Measurements from ENCODE around the gene GPRC5A.
"Not testable (repeated sequence)": the region's sequence is repeated elsewhere in the genome, so short reads cannot be mapped to it uniquely, and the experiment has no call there.

GPRC5A gene

GRCh38 chr12:12891080-12891880 lies at the start of gene GPRC5A:
Gene GPRC5A, plus strand, starts transcription at chr12:12891562. Its CDS starts 16,688 bp downstream, at chr12:12908250.
- DNase-seq = peak; percentile 89

- DNase-seq = no peak
Measured at GRCh38 chr12:12845794-12846243, 45.5 kb upstream of the GPRC5A start.

GRCh38 chr12:12846780-12847179 lies 44.6 kb upstream of the GPRC5A start:
- DNase-seq = not testable (repeated sequence)

- no peak for DNase-seq
Measured at GRCh38 chr12:12853435-12853834, 37.9 kb upstream of the GPRC5A start.

GRCh38 chr12:12859690-12860089 lies 31.7 kb upstream of the GPRC5A start:
- DNase-seq = no peak

- no peak for DNase-seq
Measured at GRCh38 chr12:12864243-12864642, 27.1 kb upstream of the GPRC5A start.

GRCh38 chr12:12868477-12869235 lies 22.7 kb upstream of the GPRC5A start:
- DNase-seq = no peak

GRCh38 chr12:12870465-12870864 lies 20.9 kb upstream of the GPRC5A start:
- DNase-seq = no peak

GRCh38 chr12:12871587-12872138 lies 19.7 kb upstream of the GPRC5A start:
- DNase-seq = no peak

- no peak for DNase-seq
Measured at GRCh38 chr12:12872139-12872933, 19.0 kb upstream of the GPRC5A start.

- no peak for DNase-seq
Measured at GRCh38 chr12:12872934-12873275, 18.5 kb upstream of the GPRC5A start.

- DNase-seq = no peak
Measured at GRCh38 chr12:12874029-12874428, 17.3 kb upstream of the GPRC5A start.

GRCh38 chr12:12875301-12875700 lies 16.1 kb upstream of the GPRC5A start:
- not testable (repeated sequence) for DNase-seq

GRCh38 chr12:12877153-12877768 lies 14.1 kb upstream of the GPRC5A start:
- no peak for DNase-seq

GRCh38 chr12:12877781-12878455 lies 13.4 kb upstream of the GPRC5A start:
- DNase-seq = no peak

GRCh38 chr12:12880537-12880936 lies 10.8 kb upstream of the GPRC5A start:
- DNase-seq = no peak

GRCh38 chr12:12881151-12881909 lies 10.0 kb upstream of the GPRC5A start:
- DNase-seq = no peak

- no peak for DNase-seq
Measured at GRCh38 chr12:12882288-12882687, 9.1 kb upstream of the GPRC5A start.

GRCh38 chr12:12883369-12884001 lies 7.9 kb upstream of the GPRC5A start:
- no peak for DNase-seq

GRCh38 chr12:12885096-12885792 lies 6.1 kb upstream of the GPRC5A start:
- DNase-seq = no peak

All from right hindlimb (tissue), 1 donor.